Calu3 (cell line): ENCODE measurements around the gene DNM2. TPM values are rescaled to one million over a fixed set of nuclear protein-coding genes. Genes with fewer than 3 reads are reported as not detected.

Source experiments
- BruUV-seq: library from RNA; stranded (reverse); fragments of 400-500 nt; replicated peaks from 2 replicates; lab custom pipeline; 2021; lab: Mats Ljungman, UMichigan
- CTCF ChIA-PET: fragments of 300-600 bp; sonication (Branson Sonifier 250); formaldehyde crosslinking; loops from one replicate; lab custom pipeline; 2022; ENCODE audit warnings: antibody characterized with exemption; lab: Charles Lee
- DNase-seq: peaks from one replicate; pipeline ENCODE4 v3.0.0; 2022
- H3K27ac Mint-ChIP-seq: one replicate; pipeline ENCODE4 v1.8.0; 2022; ENCODE audit warnings: mixed read lengths; ENCODE audit not compliant: unreplicated experiment
- H3K27me3 Mint-ChIP-seq: one replicate; pipeline ENCODE4 v1.8.0; 2022; ENCODE audit warnings: mixed read lengths; ENCODE audit not compliant: unreplicated experiment
- H3K36me3 Mint-ChIP-seq: one replicate; pipeline ENCODE4 v1.8.0; 2022; ENCODE audit warnings: mild to moderate bottlenecking, moderate library complexity, mixed read lengths; ENCODE audit not compliant: insufficient read depth, unreplicated experiment
- H3K4me1 Mint-ChIP-seq: one replicate; pipeline ENCODE4 v1.8.0; 2022; ENCODE audit warnings: mild to moderate bottlenecking, low read depth, mixed read lengths; ENCODE audit not compliant: unreplicated experiment
- H3K4me3 Mint-ChIP-seq: one replicate; pipeline ENCODE4 v1.8.0; 2022; ENCODE audit warnings: mild to moderate bottlenecking, low read depth, moderate library complexity, mixed read lengths; ENCODE audit not compliant: unreplicated experiment
- H3K9me3 Mint-ChIP-seq: one replicate; pipeline ENCODE4 v1.8.0; 2022; ENCODE audit warnings: low read depth, mixed read lengths; ENCODE audit not compliant: unreplicated experiment
- CTCF ChIP-seq: fragments of 200-600 bp; IDR thresholded peaks from one replicate; pipeline ENCODE4 v1.8.0; 2022; ENCODE audit warnings: antibody characterized with exemption; ENCODE audit not compliant: unreplicated experiment
- intact Hi-C: fragments of 100-400 bp; cut with micrococcal nuclease; formaldehyde crosslinking; loops from one replicate; pipeline ENCODE4 v1.10.0; 2022; ENCODE audit not compliant: unreplicated experiment
- total RNA-seq: library from RNA; stranded (reverse); gene quantifications from 2 replicates; pipeline ENCODE4 v1.2.3, GENCODE V29; 2022

Gene DNM2
- total RNA-seq, 1 experiment from 2014 or later, result 126 TPM

GRCh38 chr19:10768369-10768768, 50.5 kb downstream of the DNM2 start:
- Mint-ChIP-seq H3K36me3 (peaks cover 34% of the 10 kb centered on the region), H3K9me3 (no peaks in the 10 kb centered on the region), H3K27ac (no peak overlapping the region), H3K4me3 (no peak overlapping the region), H3K27me3 (no peaks in the 10 kb centered on the region), H3K4me1 (peaks cover 32% of the 10 kb centered on the region)
- BruUV-seq, result no TSS peak
- CTCF ChIA-PET, result no interaction called here
- intact Hi-C loops, result no loop called here
- no peak for TF ChIP-seq CTCF
- no peak for DNase-seq

- intact Hi-C loops, result no loop called here
- Mint-ChIP-seq H3K27me3 (no peaks in the 10 kb centered on the region), H3K4me3 (no peak overlapping the region), H3K9me3 (no peaks in the 10 kb centered on the region), H3K36me3 (peaks cover 37% of the 10 kb centered on the region), H3K4me1 (peaks cover 28% of the 10 kb centered on the region), H3K27ac (no peak overlapping the region)
- BruUV-seq, result no TSS peak
- no peak for TF ChIP-seq CTCF
- DNase-seq, result no peak
- CTCF ChIA-PET, result interaction anchor here (0.6 kb wide), 1 partner anchor 51 kb away, joined by 3 read pairs; the partner anchor contains the start of gene DNM2
Measured at GRCh38 chr19:10768936-10769335, 51.1 kb downstream of the DNM2 start.

GRCh38 chr19:10769533-10770491, 51.9 kb downstream of the DNM2 start:
- no peak for DNase-seq
- Mint-ChIP-seq H3K27me3 (no peaks in the 10 kb centered on the region), H3K27ac (no peak overlapping the region), H3K9me3 (no peaks in the 10 kb centered on the region), H3K36me3 (peaks cover 32% of the 10 kb centered on the region), H3K4me1 (peaks cover 20% of the 10 kb centered on the region), H3K4me3 (no peak overlapping the region)
- TF ChIP-seq CTCF, result no peak
- no TSS peak for BruUV-seq
- intact Hi-C loops, result no loop called here
- CTCF ChIA-PET, result interaction anchor here (0.6 to 1.0 kb wide), 4 partner anchors 10 to 52 kb away, joined by 3 to 5 read pairs (median 3); partner anchors contain the start of gene DNM2

- no peak for DNase-seq
- Mint-ChIP-seq H3K27ac (no peak overlapping the region), H3K36me3 (peaks cover 22% of the 10 kb centered on the region), H3K27me3 (no peaks in the 10 kb centered on the region), H3K9me3 (no peaks in the 10 kb centered on the region), H3K4me3 (no peak overlapping the region), H3K4me1 (peaks cover 9% of the 10 kb centered on the region)
- intact Hi-C loops, result no loop called here
- no TSS peak for BruUV-seq
- TF ChIP-seq CTCF, result no peak
- CTCF ChIA-PET, result interaction anchor here (0.7 to 1.5 kb wide), 2 partner anchors 56 to 69 kb away, joined by 4 to 7 read pairs; partner anchors contain the start of gene DNM2
Measured at GRCh38 chr19:10773969-10774368, 56.1 kb downstream of the DNM2 start.
